HepG2 (cell line): ENCODE data around the gene SPATA12.

Source experiments
- FOXO4 ChIP-seq: sonication (generic); formaldehyde crosslinking; conservative IDR thresholded peaks from 2 replicates; pipeline ENCODE4 v1.8.1; 2023; ENCODE audit warnings: missing genetic modification reagents
- ZNF816 ChIP-seq: sonication (generic); formaldehyde crosslinking; IDR thresholded peaks from 2 replicates; pipeline ENCODE4 v1.8.0; 2022; ENCODE audit warnings: missing genetic modification reagents, mild to moderate bottlenecking, borderline replicate concordance

- TF ChIP-seq FOXO4: no peak
- TF ChIP-seq ZNF816 (CRISPR knock-in tag): no peak
These were observed 30.5 kb upstream of the SPATA12 start for GRCh38 chr3:57029924-57030323.
